ENCODE measurements around the gene LRRC17. TPM values are rescaled to one million over a fixed set of nuclear protein-coding genes. Genes with fewer than 3 reads are reported as not detected.

LRRC17 gene
- total RNA-seq, 1 experiment from 2014 or later: 0.11 TPM

DNA sequence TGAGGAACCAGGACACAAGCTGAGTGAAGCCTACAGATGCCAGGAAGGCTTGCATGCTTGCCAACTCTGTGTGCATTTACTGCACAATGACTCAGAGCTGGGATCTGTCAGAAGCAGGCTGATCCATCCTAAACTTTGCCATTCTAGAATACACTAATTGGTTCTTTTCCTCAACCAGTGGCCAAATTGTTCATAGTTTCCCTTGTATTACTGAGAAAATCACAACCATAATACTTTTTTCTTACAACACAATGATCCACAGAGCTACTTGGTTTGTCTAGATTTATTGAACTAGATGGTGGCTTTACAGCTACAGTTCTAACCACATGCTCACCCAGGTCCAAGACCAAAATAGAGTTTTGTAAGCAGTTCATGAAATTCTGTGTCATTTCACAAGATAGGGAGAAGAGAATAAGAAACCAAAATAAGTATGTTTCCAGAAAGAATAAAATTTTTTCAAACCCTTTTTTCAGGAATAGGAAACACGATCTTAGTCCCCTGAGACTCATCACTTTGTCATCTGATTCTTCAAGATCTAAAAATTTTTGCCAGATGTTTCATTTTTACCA is 21.0 kb upstream of the LRRC17 start:
- Histone ChIP-seq H3K4me2 (ENCODE audit: low read length) (peak overlapping the region; percentile 80), H3K9ac (ENCODE audit: low read length) (no peak overlapping the region; the same call in 1 of the 2 replicates), H3K4me3 (ENCODE audit: low read length) (peak overlapping the region; percentile 30; the same call in 1 of the 2 replicates), H3K27ac (ENCODE audit: low read length) (peak overlapping the region; percentile 74), H3K36me3 (ENCODE audit: low read depth, low read length) (no peaks in the 10 kb centered on the region), H4K20me1 (ENCODE audit: low read length) (no peaks in the 10 kb centered on the region), H2AFZ (ENCODE audit: low read length) (no peak overlapping the region), H3F3A (ENCODE audit: low read length, unreplicated experiment) (peaks cover 5% of the 10 kb centered on the region), H3K79me2 (ENCODE audit: low read length) (no peaks in the 10 kb centered on the region), H3K4me1 (ENCODE audit: insufficient read depth, low read length) (peaks cover 45% of the 10 kb centered on the region), H3K9me2 (replicated peaks; ENCODE audit: low read length) (no peaks in the 10 kb centered on the region), H3K27me3 (ENCODE audit: low read length) (no peaks in the 10 kb centered on the region), H3K9me3 (ENCODE audit: low read length) (no peaks in the 10 kb centered on the region)
- ChIA-PET POLR2A (ENCODE audit: unreplicated experiment) (no interaction called here), CTCF (interaction anchor here (0.5 to 0.6 kb wide), 2 partner anchors 133 to 183 kb away, joined by 3 to 4 read pairs; partner anchors contain the start of gene ARMC10)
- no TSS peak for BruUV-seq (replicated peaks)
- DNase-seq (peak; percentile 90), ATAC-seq (peak; percentile 88)
- no peak for TF ChIP-seq EZH2phosphoT487 (IDR thresholded peaks at IDR 0.05; ENCODE audit: borderline replicate concordance, low read length)
- TF ChIP-seq, protein P1, sequence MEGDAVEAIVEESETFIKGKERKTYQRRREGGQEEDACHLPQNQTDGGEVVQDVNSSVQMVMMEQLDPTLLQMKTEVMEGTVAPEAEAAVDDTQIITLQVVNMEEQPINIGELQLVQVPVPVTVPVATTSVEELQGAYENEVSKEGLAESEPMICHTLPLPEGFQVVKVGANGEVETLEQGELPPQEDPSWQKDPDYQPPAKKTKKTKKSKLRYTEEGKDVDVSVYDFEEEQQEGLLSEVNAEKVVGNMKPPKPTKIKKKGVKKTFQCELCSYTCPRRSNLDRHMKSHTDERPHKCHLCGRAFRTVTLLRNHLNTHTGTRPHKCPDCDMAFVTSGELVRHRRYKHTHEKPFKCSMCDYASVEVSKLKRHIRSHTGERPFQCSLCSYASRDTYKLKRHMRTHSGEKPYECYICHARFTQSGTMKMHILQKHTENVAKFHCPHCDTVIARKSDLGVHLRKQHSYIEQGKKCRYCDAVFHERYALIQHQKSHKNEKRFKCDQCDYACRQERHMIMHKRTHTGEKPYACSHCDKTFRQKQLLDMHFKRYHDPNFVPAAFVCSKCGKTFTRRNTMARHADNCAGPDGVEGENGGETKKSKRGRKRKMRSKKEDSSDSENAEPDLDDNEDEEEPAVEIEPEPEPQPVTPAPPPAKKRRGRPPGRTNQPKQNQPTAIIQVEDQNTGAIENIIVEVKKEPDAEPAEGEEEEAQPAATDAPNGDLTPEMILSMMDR (conservative IDR thresholded peaks at IDR 0.05; ENCODE audit: low read depth, low read length): no peak
- TF ChIP-seq EZH2 (IDR thresholded peaks at IDR 0.05; ENCODE audit: low read length, unreplicated experiment): no peak
- intact Hi-C loops (cut with micrococcal nuclease): loop anchor here (5.0 to 10.0 kb wide), 2 partner anchors 36 to 173 kb away; no protein-coding TSS in a partner anchor

DNA sequence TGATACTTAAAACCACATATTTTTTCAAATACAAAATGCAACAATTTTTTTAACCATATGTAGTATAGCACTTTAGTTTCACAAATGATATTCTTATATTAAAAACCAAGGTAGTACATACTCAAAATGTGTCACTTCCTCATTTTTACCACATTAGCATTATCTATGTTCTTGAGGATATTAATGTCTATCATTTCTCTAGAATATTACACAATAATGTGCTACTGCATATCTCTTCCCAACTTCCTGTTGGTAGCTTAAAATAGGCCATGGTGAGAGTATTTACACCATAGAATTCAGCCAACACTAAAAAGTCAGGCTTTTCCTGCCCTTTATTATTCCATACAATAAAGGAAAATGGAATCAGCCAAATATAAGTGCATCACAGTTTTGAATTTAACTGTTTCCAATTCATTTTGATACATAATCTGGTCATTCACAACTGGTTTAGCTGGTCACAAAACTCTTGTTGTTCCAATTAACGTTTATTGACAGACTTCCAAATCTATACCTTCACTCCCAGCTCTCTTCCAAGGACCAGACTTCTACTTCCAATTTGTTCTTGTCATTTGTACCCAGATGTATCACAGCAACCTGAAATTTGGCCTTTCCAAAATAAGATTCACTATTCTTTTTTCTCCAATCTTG is 20.0 kb upstream of the LRRC17 start:
- H2AFZ ChIP-seq (ENCODE audit: low read length): 0 out of 2 replicates have a peak overlapping the region, but pooled peaks have one; percentile 10
- TF ChIP-seq EZH2phosphoT487 (IDR thresholded peaks at IDR 0.05; ENCODE audit: borderline replicate concordance, low read length) (no peak), EZH2 (IDR thresholded peaks at IDR 0.05; ENCODE audit: low read length, unreplicated experiment) (no peak)
- TF ChIP-seq, protein P1 (conservative IDR thresholded peaks at IDR 0.05; ENCODE audit: low read depth, low read length): no peak
- DNase-seq (no peak), ATAC-seq (no peak)
- peaks cover 49% of the 10 kb centered on the region for H3K4me1 ChIP-seq (ENCODE audit: insufficient read depth, low read length)
- H3K9ac ChIP-seq (ENCODE audit: low read length): no peak overlapping the region
- H3K27ac ChIP-seq (ENCODE audit: low read length): peak overlapping the region; percentile 74; the same call in 1 of the 2 replicates
- no peaks in the 10 kb centered on the region for H3K27me3 ChIP-seq (ENCODE audit: low read length)
- no peaks in the 10 kb centered on the region for H4K20me1 ChIP-seq (ENCODE audit: low read length)
- peaks cover 5% of the 10 kb centered on the region for H3F3A ChIP-seq (ENCODE audit: low read length, unreplicated experiment)
- H3K9me3 ChIP-seq (ENCODE audit: low read length): no peaks in the 10 kb centered on the region
- ChIA-PET CTCF (no interaction called here), POLR2A (ENCODE audit: unreplicated experiment) (no interaction called here)
- H3K79me2 ChIP-seq (ENCODE audit: low read length): no peaks in the 10 kb centered on the region
- no peaks in the 10 kb centered on the region for H3K36me3 ChIP-seq (ENCODE audit: low read depth, low read length)
- no TSS peak for BruUV-seq (replicated peaks)
- H3K4me3 ChIP-seq (ENCODE audit: low read length): no peak overlapping the region
- intact Hi-C loops (cut with micrococcal nuclease): loop anchor here (5.0 to 10.0 kb wide), 2 partner anchors 35 to 172 kb away; no protein-coding TSS in a partner anchor
- H3K9me2 ChIP-seq (replicated peaks; ENCODE audit: low read length): no peaks in the 10 kb centered on the region
- peak overlapping the region; percentile 80 for H3K4me2 ChIP-seq (ENCODE audit: low read length)

DNA sequence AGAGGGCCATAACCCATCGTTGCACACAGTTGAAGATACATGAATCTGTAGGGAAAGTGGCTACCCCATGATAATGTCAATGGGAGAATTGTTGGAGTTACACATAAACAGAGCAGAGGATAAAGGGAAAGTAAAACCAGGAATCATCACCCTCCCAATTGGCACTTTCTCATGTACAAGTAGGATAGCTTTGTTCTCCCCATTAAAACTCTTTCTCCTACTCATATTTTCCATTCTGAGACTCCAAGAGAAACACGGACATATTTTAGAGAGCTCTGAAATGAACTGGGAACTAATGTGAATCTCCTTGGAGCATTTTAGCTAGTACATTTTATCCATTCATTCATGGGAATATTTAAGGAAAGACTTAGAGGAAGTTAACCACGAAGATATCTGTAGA is 17.2 kb upstream of the LRRC17 start:
- ChIA-PET CTCF (no interaction called here), POLR2A (ENCODE audit: unreplicated experiment) (no interaction called here)
- Histone ChIP-seq H3K9me3 (ENCODE audit: low read length) (no peaks in the 10 kb centered on the region), H2AFZ (ENCODE audit: low read length) (no peak overlapping the region), H3K4me3 (ENCODE audit: low read length) (no peak overlapping the region), H3K27me3 (ENCODE audit: low read length) (no peaks in the 10 kb centered on the region), H4K20me1 (ENCODE audit: low read length) (no peaks in the 10 kb centered on the region), H3K9ac (ENCODE audit: low read length) (no peak overlapping the region), H3K27ac (ENCODE audit: low read length) (no peak overlapping the region), H3K4me2 (ENCODE audit: low read length) (no peak overlapping the region), H3F3A (ENCODE audit: low read length, unreplicated experiment) (peaks cover 5% of the 10 kb centered on the region), H3K4me1 (ENCODE audit: insufficient read depth, low read length) (peaks cover 30% of the 10 kb centered on the region), H3K79me2 (ENCODE audit: low read length) (no peaks in the 10 kb centered on the region), H3K36me3 (ENCODE audit: low read depth, low read length) (no peaks in the 10 kb centered on the region), H3K9me2 (replicated peaks; ENCODE audit: low read length) (no peaks in the 10 kb centered on the region)
- TF ChIP-seq EZH2phosphoT487 (IDR thresholded peaks at IDR 0.05; ENCODE audit: borderline replicate concordance, low read length) (no peak), EZH2 (IDR thresholded peaks at IDR 0.05; ENCODE audit: low read length, unreplicated experiment) (no peak)
- TF ChIP-seq, protein P1 (conservative IDR thresholded peaks at IDR 0.05; ENCODE audit: low read depth, low read length): no peak
- no peak for ATAC-seq
- DNase-seq: no peak
- no TSS peak for BruUV-seq (replicated peaks)
- intact Hi-C loops (cut with micrococcal nuclease): loop anchor here (10.0 kb wide), 1 partner anchor 169 kb away; no protein-coding TSS in a partner anchor
